22Rv1 (cell line): ENCODE measurements around the gene ZNF398.

Source experiments
- H3K27ac ChIP-seq: fragments of 450-650 bp; 2 replicates; pipeline ENCODE4 v1.5.1; 2017
- CTCF ChIP-seq: fragments of 450-650 bp; IDR thresholded peaks from 2 replicates; pipeline ENCODE4 v1.5.1; 2017; ENCODE audit warnings: mild to moderate bottlenecking
- ZFX ChIP-seq: fragments of 450-650 bp; IDR thresholded peaks from 2 replicates; pipeline ENCODE4 v1.6.1; 2017; ENCODE audit warnings: antibody characterized with exemption, borderline replicate concordance

The ZNF398 gene

GRCh38 chr7:149210551-149210950 is 63.3 kb downstream of the ZNF398 start:
- TF ChIP-seq CTCF: no peak
- no peak for TF ChIP-seq ZFX
- no peak overlapping the region for H3K27ac ChIP-seq

GRCh38 chr7:149214020-149214720 is 66.9 kb downstream of the ZNF398 start:
- TF ChIP-seq CTCF: no peak
- TF ChIP-seq ZFX: no peak
- no peak overlapping the region for H3K27ac ChIP-seq

GRCh38 chr7:149216402-149216801 is 69.1 kb downstream of the ZNF398 start:
- H3K27ac ChIP-seq: no peak overlapping the region
- TF ChIP-seq ZFX (no peak), CTCF (no peak)

GRCh38 chr7:149217570-149217969 is 70.3 kb downstream of the ZNF398 start:
- H3K27ac ChIP-seq: no peak overlapping the region
- no peak for TF ChIP-seq CTCF
- TF ChIP-seq ZFX: no peak

GRCh38 chr7:149218469-149219420 is 71.5 kb downstream of the ZNF398 start:
- H3K27ac ChIP-seq: no peak overlapping the region
- TF ChIP-seq CTCF: no peak
- TF ChIP-seq ZFX: no peak

GRCh38 chr7:149220534-149220933 is 73.3 kb downstream of the ZNF398 start:
- H3K27ac ChIP-seq: no peak overlapping the region
- TF ChIP-seq CTCF: no peak
- TF ChIP-seq ZFX: no peak

- TF ChIP-seq CTCF (no peak), ZFX (no peak)
- no peak overlapping the region for H3K27ac ChIP-seq
These were observed 75.9 kb downstream of the ZNF398 start for GRCh38 chr7:149223176-149223575.
